RWPE1 (cell line): ENCODE measurements around the gene C7.

Experiments used
- CTCF ChIA-PET: fragments of 350-600 bp; sonication (Branson Sonifier 250); formaldehyde crosslinking; extraction: SDS; loops from one replicate; lab custom pipeline; 2021; lab: Yijun Ruan, JAX
- POLR2A ChIA-PET: fragments of 400-600 bp; formaldehyde crosslinking; extraction: SDS; loops from one replicate; lab custom pipeline; 2020; ENCODE audit warnings: antibody characterized with exemption; ENCODE audit not compliant: low non-redundant PET; lab: Yijun Ruan, JAX
- DNase-seq: peaks from one replicate; pipeline ENCODE4 v3.0.0; 2012; ENCODE audit warnings: low spot score
- H3K27ac ChIP-seq: fragments of 450-650 bp; 2 replicates; pipeline ENCODE4 v1.5.1; 2017
- CTCF ChIP-seq: fragments of 450-650 bp; conservative IDR thresholded peaks from 2 replicates; pipeline ENCODE4 v1.5.1; 2017; ENCODE audit warnings: low read depth, mild to moderate bottlenecking

The C7 gene

GRCh38 chr5:40984884-40985283, 75.6 kb downstream of the C7 start:
- ChIA-PET CTCF (interaction anchor here (0.7 kb wide), 1 partner anchor 12 kb away, joined by 4 read pairs; no protein-coding TSS in a partner anchor), POLR2A (no interaction called here)
- H3K27ac ChIP-seq, result no peak overlapping the region
- no peak for TF ChIP-seq CTCF
- DNase-seq, result no peak

- DNase-seq, result no peak
- ChIA-PET POLR2A (no interaction called here), CTCF (no interaction called here)
- H3K27ac ChIP-seq, result no peak overlapping the region
- no peak for TF ChIP-seq CTCF
Measured at GRCh38 chr5:40985501-40985900, 76.2 kb downstream of the C7 start.

- ChIA-PET CTCF (no interaction called here), POLR2A (no interaction called here)
- H3K27ac ChIP-seq, result no peak overlapping the region
- no peak for TF ChIP-seq CTCF
- DNase-seq, result no peak
Measured at GRCh38 chr5:40986666-40987065, 77.4 kb downstream of the C7 start.

- TF ChIP-seq CTCF, result no peak
- CTCF ChIA-PET, result no interaction called here
- POLR2A ChIA-PET, result no interaction called here
- H3K27ac ChIP-seq, result no peak overlapping the region
- DNase-seq, result no peak
Measured at GRCh38 chr5:40987349-40987748, 78.1 kb downstream of the C7 start.

GRCh38 chr5:40988746-40989510, 79.6 kb downstream of the C7 start:
- no peak overlapping the region for H3K27ac ChIP-seq
- POLR2A ChIA-PET, result no interaction called here
- peak; percentile 24 for DNase-seq
- CTCF ChIA-PET, result interaction anchor here (0.8 kb wide), 1 partner anchor 183 kb away, joined by 3 read pairs; no protein-coding TSS in a partner anchor
- TF ChIP-seq CTCF, result no peak

GRCh38 chr5:40991168-40991980, 82.1 kb downstream of the C7 start:
- no peak for DNase-seq
- ChIA-PET POLR2A (no interaction called here), CTCF (interaction anchor here (0.6 kb wide), 1 partner anchor 1040 kb away, joined by 3 read pairs; no protein-coding TSS in a partner anchor)
- TF ChIP-seq CTCF, result no peak
- H3K27ac ChIP-seq, result no peak overlapping the region
